Right kidney (tissue), 1 donor: ENCODE results near the gene RNASET2.
"Not testable (repeated sequence)": the region's sequence is repeated elsewhere in the genome, so short reads cannot be mapped to it uniquely, and the experiment has no call there.

Experiments
- DNase-seq: peaks from one replicate; pipeline ENCODE4 v3.0.0-alpha.2; 2016

RNASET2 gene

DNA sequence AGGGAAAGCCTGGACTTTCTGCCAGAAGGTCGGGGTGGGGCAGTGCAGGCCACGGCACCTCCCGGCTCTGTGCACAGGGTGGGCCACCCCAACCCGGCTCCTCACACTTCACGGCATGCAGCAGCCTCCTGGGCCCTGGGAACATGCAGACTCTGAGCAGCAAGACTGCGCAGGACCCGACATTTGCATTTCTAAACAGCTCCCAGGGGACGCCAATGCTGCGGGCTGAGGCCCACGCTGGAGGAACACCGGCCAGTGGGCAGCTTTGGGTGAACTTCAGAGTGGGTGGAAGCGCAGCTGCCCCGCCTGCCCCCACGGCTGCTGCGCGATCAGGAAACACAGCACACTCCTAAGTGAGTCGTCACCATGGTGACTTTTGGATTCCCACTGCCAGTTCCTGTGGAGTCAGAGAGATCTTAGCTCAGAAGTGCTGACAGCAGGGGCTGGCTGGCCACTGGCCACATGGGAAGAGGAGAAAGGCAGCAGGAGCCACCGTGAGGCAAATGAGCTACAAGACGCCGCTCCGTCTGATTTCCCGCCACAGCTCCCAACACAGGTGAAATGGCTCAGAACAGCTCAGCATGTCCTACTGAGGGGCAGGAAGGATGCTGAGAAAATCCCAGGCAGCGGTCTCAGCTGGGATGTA, 52.1 kb downstream of the RNASET2 start:
- no peak for DNase-seq

GRCh38 chr6:166903500-166903899, 52.9 kb downstream of the RNASET2 start:
- DNase-seq: no peak

GRCh38 chr6:166903027-166903426, 53.3 kb downstream of the RNASET2 start:
- DNase-seq: no peak

DNA sequence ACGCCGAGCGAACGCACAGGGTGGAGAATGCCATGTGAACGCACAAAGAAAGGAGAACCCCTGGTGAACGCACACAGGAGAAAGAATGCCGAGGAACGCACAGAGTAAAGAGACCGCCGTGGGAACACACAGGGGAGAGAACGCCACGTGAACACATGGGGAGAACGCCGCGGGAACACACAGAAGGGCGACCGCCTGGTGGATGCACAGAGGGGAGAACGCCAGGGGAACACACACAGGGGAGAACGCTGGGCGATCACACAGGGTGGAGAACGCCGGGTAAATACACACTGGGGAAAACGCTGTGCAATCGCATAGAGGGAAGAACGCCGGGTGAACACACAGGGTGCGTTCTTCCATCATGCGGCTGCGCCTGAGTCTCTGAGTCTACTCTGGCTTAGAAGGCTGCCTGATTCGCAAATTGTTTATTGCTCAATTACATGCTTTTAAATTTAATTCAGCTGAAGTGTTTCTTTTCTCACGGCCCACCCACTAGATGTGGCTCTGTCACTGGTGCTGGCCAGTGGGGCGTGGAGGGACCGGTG, 54.1 kb downstream of the RNASET2 start:
- no peak for DNase-seq

DNA sequence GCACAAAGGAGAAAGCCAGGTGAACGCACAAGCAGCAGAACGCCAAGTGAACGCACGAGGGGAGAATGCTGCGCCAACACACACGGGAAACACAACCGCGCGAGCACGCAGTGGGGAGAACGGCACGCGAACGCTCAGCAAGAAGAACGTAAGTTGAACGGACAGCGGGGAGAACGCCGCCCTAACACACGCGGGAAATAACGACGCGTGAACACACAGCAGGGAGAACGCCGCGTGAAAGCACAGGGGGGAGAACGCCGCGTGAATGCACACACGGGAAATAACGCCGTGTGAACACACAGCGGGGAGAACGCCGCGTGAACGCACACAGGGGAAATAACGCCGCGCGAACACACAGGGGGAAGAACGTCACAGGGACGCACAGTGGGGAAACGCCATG, 54.7 kb downstream of the RNASET2 start:
- DNase-seq: no peak

DNA sequence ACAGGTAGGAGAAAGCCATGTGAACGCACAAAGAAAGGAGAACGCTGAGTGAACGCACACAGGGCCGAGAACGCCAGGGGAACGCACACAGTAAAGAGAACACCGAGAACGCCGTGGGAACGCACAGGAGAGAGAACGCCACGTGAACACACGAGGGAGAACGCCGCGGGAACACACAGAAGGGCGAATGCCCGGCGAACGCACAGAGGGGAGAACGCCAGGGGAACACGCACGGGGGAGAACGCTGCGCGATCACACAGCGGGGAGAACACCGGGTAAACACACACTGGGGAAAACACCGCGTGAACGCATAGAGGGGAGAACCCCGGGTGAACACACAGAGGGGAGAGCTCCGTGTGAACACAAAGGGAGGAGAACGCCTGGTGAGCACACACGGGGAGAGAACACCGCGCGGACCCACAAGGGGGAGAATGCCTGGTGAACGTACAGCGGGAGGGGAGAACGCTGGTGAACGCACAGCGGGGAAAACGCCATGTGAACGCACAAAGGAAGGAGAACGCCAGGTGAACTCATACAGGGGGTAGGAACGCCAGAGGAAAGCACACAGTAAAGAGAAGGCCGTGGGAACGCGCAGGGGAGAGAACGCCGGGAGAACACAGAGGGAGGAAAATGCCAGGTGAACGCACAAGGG, 55.3 kb downstream of the RNASET2 start:
- no peak for DNase-seq

GRCh38 chr6:166900130-166900708, 56.1 kb downstream of the RNASET2 start:
- DNase-seq: no peak

GRCh38 chr6:166898910-166899309, 57.4 kb downstream of the RNASET2 start:
- DNase-seq: no peak

DNA sequence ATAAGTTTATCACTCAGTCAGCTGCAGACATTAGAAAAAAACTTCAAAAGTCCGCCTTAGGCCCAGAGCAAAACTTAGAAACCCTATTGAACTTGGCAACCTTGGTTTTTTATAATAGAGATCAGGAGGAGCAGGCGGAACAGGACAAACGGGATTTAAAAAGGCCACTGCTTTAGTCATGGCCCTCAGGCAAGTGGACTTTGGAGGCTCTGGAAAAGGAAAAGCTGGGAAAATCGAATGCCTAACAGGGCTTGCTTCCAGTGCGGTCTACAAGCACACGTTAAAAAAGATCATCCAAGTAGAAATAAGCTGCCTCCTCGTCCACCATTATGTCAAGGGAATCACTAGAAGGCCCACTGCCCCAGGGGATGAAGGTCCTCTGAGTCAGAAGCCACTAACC, 61.7 kb downstream of the RNASET2 start:
- DNase-seq: not testable (repeated sequence)

DNA sequence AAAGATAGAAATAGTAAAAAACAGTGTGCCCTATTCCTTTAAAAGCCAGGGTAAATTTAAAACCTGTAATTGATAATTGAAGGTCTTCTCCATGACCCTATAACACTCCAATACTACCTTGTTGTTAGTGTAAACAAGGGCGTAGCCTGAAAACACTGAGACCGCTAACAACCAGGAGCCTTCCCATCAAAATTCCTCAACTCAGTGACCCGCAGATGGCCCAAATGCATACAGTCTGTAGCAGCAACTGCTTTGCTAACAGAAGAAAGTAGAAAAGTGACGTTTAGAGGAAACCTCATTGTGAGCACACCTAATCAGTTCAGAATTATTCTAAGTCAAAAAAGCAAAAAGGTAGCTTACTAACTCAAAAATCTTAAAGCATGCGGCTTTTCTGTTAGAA, 63.9 kb downstream of the RNASET2 start:
- not testable (repeated sequence) for DNase-seq

DNA sequence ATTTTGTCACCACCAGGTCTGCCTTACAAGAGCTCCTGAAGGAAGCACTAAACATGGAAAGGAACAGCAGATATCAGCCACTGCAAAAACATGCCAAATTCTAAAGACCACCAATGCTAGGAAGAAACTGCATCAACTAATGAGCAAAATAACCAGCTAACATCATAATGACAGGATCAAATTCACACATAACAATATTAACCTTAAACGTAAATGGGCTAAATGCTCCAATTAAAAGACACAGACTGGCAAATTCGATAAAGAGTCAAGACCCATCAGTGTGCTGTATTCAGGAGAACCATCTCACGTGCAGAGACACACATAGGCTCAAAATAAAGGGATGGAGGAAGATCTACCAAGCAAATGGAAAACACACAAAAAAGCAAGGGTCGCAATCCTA, 69.6 kb downstream of the RNASET2 start:
- not testable (repeated sequence) for DNase-seq

DNA sequence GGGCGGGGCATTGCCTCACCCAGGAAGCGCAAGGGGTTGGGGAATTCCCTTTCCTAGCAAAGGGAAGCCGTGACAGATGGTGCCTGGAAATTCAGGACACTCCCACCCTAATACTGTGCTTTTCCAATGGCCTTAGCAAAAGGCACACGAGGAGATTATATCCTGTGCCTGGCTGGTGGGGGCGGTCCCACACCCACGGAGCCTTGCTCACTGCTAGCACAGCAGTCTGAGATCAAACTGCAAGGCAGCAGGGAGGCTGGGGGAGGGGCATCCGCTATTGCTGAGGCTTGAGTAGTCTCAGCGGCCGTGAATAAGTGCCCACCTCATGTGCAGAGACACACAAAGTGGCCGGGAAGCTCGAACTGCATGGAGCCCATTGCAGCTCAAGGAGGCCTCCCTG, 71.4 kb downstream of the RNASET2 start:
- DNase-seq: not testable (repeated sequence)

DNA sequence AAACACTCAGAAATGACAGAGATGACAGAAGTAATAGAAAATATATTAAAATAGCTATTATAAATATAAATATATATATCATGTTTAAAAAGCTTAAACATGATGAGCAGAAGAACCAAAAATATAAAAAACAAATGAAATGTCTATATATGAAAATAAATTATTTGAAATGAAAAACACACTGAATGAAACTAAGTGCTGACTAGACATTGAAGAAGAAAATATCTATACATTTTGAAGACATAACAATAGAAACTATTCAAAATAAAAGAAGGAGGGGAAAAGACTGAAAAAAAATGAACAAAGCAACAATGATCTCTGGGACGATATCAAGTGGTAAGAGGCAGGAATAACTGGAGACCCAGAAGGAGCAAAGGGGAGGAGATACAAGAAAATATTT, 76.8 kb downstream of the RNASET2 start:
- DNase-seq: no peak
